Endodermal cell (in vitro differentiated cells): ENCODE data around the gene PPME1. TPM values are rescaled to one million over a fixed set of nuclear protein-coding genes. Genes with fewer than 3 reads are reported as not detected.

Experiments
- DNase-seq: peaks from one replicate; pipeline ENCODE4 v3.0.0-alpha.2; 2017
- H3K27ac ChIP-seq: 2 replicates; pipeline ENCODE4 v1.5.1; 2013; ENCODE audit warnings: mild to moderate bottlenecking, low read depth, low read length, moderate library complexity
- H3K27me3 ChIP-seq: 2 replicates; pipeline ENCODE4 v1.6.1; 2013; ENCODE audit warnings: mild to moderate bottlenecking, low read length, moderate library complexity; ENCODE audit not compliant: insufficient read depth, control insufficient read depth, poor library complexity, severe bottlenecking
- H3K36me3 ChIP-seq: 2 replicates; pipeline ENCODE4 v1.7.0; 2013; ENCODE audit warnings: mild to moderate bottlenecking, low read length, moderate library complexity; ENCODE audit not compliant: control insufficient read depth, insufficient read depth
- H3K4me1 ChIP-seq: one replicate; pipeline ENCODE4 v1.7.0; 2013; ENCODE audit warnings: low read length; ENCODE audit not compliant: control insufficient read depth, insufficient read depth
- H3K4me3 ChIP-seq: 2 replicates; pipeline ENCODE4 v1.5.1; 2013; ENCODE audit warnings: mild to moderate bottlenecking, low read length, moderate library complexity
- H3K9ac ChIP-seq: 2 replicates; pipeline ENCODE4 v1.6.1; 2013; ENCODE audit warnings: mild to moderate bottlenecking, low read length, moderate library complexity; ENCODE audit not compliant: poor library complexity, severe bottlenecking; ENCODE audit errors: extremely low read depth
- H3K9me3 ChIP-seq: 2 replicates; pipeline ENCODE4 v1.6.1; 2013; ENCODE audit warnings: mild to moderate bottlenecking, low read length, moderate library complexity; ENCODE audit not compliant: control insufficient read depth
- H3K27ac Mint-ChIP-seq: 2 replicates; pipeline ENCODE4 v1.8.0; 2020; ENCODE audit warnings: mixed read lengths
- H3K27me3 Mint-ChIP-seq: 2 replicates; pipeline ENCODE4 v1.8.0; 2021; ENCODE audit warnings: mild to moderate bottlenecking, mixed read lengths; ENCODE audit not compliant: insufficient read depth
- H3K36me3 Mint-ChIP-seq: 2 replicates; pipeline ENCODE4 v1.8.0; 2020; ENCODE audit warnings: low read depth, mixed read lengths
- H3K4me1 Mint-ChIP-seq: 2 replicates; pipeline ENCODE4 v1.8.0; 2020; ENCODE audit warnings: mixed read lengths
- H3K4me3 Mint-ChIP-seq: 2 replicates; pipeline ENCODE4 v1.8.0; 2020; ENCODE audit warnings: mild to moderate bottlenecking, moderate library complexity, mixed read lengths
- H3K9me3 Mint-ChIP-seq: 2 replicates; pipeline ENCODE4 v1.8.0; 2020; ENCODE audit warnings: mild to moderate bottlenecking, mixed read lengths
- WGBS, 2 experiments: methylation state at CpG; one replicate each; pipeline versions ENCODE4 v1.1.5 to v1.1.7; 2013; ENCODE audit warnings: missing lambda C conversion rate in 2 of 2, mixed read lengths in 1 of 2; ENCODE audit not compliant: insufficient coverage in 1 of 2, insufficient read length in 1 of 2; 5-methylcytosine and 5-hydroxymethylcytosine counted together
- total RNA-seq, 2 donors: library from RNA; stranded (reverse); fragmentation: NEBNext Ultra II Directional in 1 of 2; extraction: Animal tissue kit (Norgen Biotek cat#: 25700) in 1 of 2; gene quantifications; 2 replicates in 1 of 2; 3 replicates in 1 of 2; pipeline ENCODE4 v1.2.1, GENCODE V29; 2021
- TF ChIP-seq, protein P1 (sequence below): fragments of 200-600 bp; sonication (generic); conservative IDR thresholded peaks from 2 replicates; pipeline ENCODE4 v1.5.0; 2021; ENCODE audit warnings: antibody characterized with exemption, mild to moderate bottlenecking

The PPME1 gene
- total RNA-seq, 2 donors from 2014 or later, result 28.8 to 38.3 TPM

DNA sequence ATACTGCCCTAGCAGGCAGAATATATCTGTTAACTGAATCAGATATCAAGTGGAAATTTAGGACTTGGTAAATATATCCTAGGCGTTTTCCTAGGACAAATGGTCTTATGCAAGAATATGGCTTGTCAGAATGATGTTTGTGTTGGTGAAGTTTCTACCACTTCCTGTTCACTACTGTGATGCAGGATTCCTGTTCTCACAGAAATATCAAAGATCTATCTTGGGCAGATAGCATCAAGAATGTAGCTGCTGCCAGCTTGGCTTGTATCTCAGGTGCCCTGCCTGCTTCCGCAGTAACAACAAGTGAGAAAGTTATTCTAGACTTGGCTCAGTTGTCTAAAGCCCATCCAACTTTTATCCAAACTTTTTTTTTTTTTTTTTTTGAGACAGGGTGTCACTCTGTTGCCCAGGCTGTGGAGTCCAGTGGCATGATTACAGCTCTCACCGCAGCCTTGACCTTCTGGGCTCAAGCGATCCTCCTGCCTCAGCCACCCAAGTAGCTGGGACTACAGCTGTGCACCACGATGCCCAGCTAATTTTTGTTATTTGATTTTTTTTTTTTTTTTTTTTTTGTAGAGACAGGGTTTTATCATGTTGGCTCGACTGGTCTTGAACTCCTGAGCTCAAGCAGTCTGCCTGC, 61.3 kb downstream of the PPME1 start:
- no peaks in the 10 kb centered on the region for H3K4me1 ChIP-seq
- no peak overlapping the region for H3K27ac Mint-ChIP-seq
- no peak overlapping the region for H3K4me3 ChIP-seq
- H3K27me3 Mint-ChIP-seq, result no peaks in the 10 kb centered on the region
- peaks cover 23% of the 10 kb centered on the region for H3K36me3 Mint-ChIP-seq
- H3K27ac ChIP-seq, result no peak overlapping the region
- H3K4me1 Mint-ChIP-seq, result no peaks in the 10 kb centered on the region
- H3K9me3 ChIP-seq, result no peaks in the 10 kb centered on the region
- H3K27me3 ChIP-seq, result no peaks in the 10 kb centered on the region
- H3K9ac ChIP-seq, result no peak overlapping the region
- H3K4me3 Mint-ChIP-seq, result no peak overlapping the region
- H3K36me3 ChIP-seq, result peaks cover 39% of the 10 kb centered on the region
- no peaks in the 10 kb centered on the region for H3K9me3 Mint-ChIP-seq
- TF ChIP-seq, protein P1, sequence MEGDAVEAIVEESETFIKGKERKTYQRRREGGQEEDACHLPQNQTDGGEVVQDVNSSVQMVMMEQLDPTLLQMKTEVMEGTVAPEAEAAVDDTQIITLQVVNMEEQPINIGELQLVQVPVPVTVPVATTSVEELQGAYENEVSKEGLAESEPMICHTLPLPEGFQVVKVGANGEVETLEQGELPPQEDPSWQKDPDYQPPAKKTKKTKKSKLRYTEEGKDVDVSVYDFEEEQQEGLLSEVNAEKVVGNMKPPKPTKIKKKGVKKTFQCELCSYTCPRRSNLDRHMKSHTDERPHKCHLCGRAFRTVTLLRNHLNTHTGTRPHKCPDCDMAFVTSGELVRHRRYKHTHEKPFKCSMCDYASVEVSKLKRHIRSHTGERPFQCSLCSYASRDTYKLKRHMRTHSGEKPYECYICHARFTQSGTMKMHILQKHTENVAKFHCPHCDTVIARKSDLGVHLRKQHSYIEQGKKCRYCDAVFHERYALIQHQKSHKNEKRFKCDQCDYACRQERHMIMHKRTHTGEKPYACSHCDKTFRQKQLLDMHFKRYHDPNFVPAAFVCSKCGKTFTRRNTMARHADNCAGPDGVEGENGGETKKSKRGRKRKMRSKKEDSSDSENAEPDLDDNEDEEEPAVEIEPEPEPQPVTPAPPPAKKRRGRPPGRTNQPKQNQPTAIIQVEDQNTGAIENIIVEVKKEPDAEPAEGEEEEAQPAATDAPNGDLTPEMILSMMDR, result no peak
- 92 to 100% methylated on average over 2 to 6 of the region's 6 CpGs for WGBS, 2 experiments
- DNase-seq, result no peak

DNA sequence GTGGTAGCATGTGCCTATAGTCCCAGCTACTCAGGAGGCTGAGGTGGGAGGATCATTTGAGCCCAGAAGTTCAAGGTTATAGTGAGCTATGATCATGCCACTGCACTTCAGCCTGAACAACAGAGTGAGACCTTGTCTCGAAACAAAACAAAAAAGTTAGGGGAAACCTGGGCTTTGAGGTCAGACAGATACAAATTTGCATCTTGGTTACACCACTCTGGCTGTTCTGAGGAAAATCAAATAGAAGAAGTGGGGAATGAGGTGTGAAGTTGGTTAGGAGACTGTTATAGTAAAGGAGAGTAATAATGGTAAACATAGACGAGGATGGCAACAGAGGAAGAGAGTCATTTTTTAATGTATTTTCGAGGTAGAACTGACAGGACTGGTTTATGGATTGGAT, 62.6 kb downstream of the PPME1 start:
- Histone ChIP-seq H3K4me1 (no peaks in the 10 kb centered on the region), H3K36me3 (peaks cover 45% of the 10 kb centered on the region), H3K9ac (no peak overlapping the region), H3K27me3 (no peaks in the 10 kb centered on the region), H3K4me3 (no peak overlapping the region), H3K27ac (no peak overlapping the region), H3K9me3 (no peaks in the 10 kb centered on the region)
- WGBS, 2 experiments, result 92 to 100% methylated on average over 3 of the region's 3 CpGs
- DNase-seq, result no peak
- no peak overlapping the region for H3K27ac Mint-ChIP-seq
- H3K4me1 Mint-ChIP-seq, result no peaks in the 10 kb centered on the region
- no peaks in the 10 kb centered on the region for H3K27me3 Mint-ChIP-seq
- peaks cover 23% of the 10 kb centered on the region for H3K36me3 Mint-ChIP-seq
- TF ChIP-seq, protein P1, result no peak
- H3K9me3 Mint-ChIP-seq, result no peaks in the 10 kb centered on the region
- no peak overlapping the region for H3K4me3 Mint-ChIP-seq

- Mint-ChIP-seq H3K4me1 (no peaks in the 10 kb centered on the region), H3K27ac (no peak overlapping the region), H3K4me3 (no peak overlapping the region), H3K27me3 (no peaks in the 10 kb centered on the region), H3K36me3 (peaks cover 33% of the 10 kb centered on the region), H3K9me3 (no peaks in the 10 kb centered on the region)
- no peak overlapping the region for H3K9ac ChIP-seq
- no peak for DNase-seq
- H3K27me3 ChIP-seq, result no peaks in the 10 kb centered on the region
- H3K36me3 ChIP-seq, result peaks cover 53% of the 10 kb centered on the region
- TF ChIP-seq, protein P1, result no peak
- WGBS, 2 experiments, result 85 to 95% methylated on average over 3 to 4 of the region's 4 CpGs
- H3K4me3 ChIP-seq, result no peak overlapping the region
- no peak overlapping the region for H3K27ac ChIP-seq
- no peaks in the 10 kb centered on the region for H3K4me1 ChIP-seq
- H3K9me3 ChIP-seq, result no peaks in the 10 kb centered on the region
Observed at GRCh38 chr11:74235121-74235520, 64.0 kb downstream of the PPME1 start.
